Erythroblast (primary cell): Measurements from ENCODE around the gene USB1.

Experiments
- GATA1 ChIP-seq: IDR thresholded peaks from 2 replicates; pipeline ENCODE4 v1.6.1; 2011; ENCODE audit warnings: low read depth, mild to moderate bottlenecking, control low read depth, low read length, moderate library complexity
- POLR2A ChIP-seq: IDR thresholded peaks from 2 replicates; pipeline ENCODE4 v1.6.1; 2011; ENCODE audit warnings: mild to moderate bottlenecking, low read length

DNA sequence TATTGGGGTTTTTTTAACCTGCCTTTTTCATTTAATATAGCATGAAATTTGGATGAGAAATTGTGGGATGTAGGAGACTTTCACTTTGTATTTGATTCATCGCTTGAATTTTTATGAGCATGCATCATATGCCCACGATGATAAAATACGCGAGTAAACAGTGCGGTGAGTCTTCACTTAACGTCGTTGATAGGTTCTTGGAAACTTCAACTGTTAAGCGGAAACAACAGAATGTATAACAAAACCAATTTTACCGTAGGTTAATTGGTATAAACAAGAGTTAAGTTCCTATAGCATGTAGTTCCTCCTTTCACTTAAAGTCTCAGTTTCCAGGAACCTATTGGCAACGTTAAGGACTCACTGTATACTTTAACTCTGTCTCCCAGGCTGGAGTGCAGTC lies 53.1 kb downstream of the USB1 start:
- TF ChIP-seq POLR2A (no peak), GATA1 (no peak)
